Activated CD4-positive, alpha-beta T cell treated with anti-CD3 and anti-CD28 coated beads, Interleukin-2, amount 50 U/mL, for 1 hour (primary cell): ENCODE data around the gene HES6.
A peak's percentile ranks its signal among the peaks of the same experiment; 100 is the strongest.
"Not testable (repeated sequence)": the region's sequence is repeated elsewhere in the genome, so short reads cannot be mapped to it uniquely, and the experiment has no call there.

Source experiments
- DNase-seq: peaks from one replicate; pipeline ENCODE4 v3.0.0-alpha.2; 2020

Gene HES6

GRCh38 chr2:238239863-238240756 is at the start of gene HES6:
Gene HES6 (minus strand): TSS chr2:238240038. CDS start chr2:238239905, 133 bp downstream.
- peak; percentile 66 for DNase-seq

- DNase-seq, result no peak
Measured at GRCh38 chr2:238289574-238289973, 49.7 kb upstream of the HES6 start.

DNA sequence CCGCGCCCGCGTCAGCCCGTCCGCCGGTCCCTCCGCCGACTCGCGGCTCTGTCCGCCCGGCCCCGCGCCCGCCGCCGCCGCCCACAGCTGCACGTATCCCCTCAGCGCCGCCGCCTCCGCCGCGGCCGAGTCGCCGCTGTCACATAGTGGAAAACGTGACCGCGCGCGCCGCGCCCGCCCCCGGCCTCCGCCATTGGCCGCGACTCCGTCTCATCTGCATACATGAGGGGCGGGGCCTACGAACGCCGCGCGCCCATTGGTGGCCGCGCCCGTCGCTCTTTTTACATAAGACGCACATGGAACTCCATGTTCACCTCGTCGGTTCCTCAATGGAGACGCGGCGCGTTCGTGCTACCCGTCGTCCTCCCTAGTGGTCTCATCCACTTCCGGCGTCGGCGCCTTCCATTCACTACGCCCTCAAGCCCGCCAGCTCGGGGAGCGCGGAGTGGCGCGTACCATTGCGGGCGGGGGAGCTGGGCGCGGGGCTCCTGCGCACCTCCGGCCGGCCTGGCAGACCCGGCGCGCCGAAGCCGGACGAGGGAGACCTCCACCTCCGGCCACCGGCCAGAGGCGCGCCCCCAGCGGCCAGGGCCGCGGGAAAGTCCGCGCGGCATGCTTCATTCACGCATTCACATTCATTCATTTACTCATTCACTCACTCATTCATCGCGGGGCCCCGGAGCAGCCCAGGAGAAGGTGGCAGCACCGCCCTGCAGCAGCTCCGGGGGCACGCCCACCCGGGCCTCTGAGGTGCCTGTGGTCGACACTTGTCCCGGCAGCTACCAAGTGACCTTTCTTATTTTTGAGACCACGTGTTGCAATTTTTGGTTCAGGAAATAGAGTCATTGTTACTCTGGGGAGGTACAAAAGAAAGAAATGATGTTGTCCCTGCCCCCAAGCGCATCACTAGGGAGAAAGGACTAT is 49.1 kb upstream of the HES6 start:
- DNase-seq, result peak; percentile 97

- peak; percentile 23 for DNase-seq
Measured at GRCh38 chr2:238287737-238288649, 48.2 kb upstream of the HES6 start, which contains the start of gene PER2. Gene PER2 (minus strand): TSS chr2:238288610. CDS start chr2:238277936, 10,674 bp downstream.

DNA sequence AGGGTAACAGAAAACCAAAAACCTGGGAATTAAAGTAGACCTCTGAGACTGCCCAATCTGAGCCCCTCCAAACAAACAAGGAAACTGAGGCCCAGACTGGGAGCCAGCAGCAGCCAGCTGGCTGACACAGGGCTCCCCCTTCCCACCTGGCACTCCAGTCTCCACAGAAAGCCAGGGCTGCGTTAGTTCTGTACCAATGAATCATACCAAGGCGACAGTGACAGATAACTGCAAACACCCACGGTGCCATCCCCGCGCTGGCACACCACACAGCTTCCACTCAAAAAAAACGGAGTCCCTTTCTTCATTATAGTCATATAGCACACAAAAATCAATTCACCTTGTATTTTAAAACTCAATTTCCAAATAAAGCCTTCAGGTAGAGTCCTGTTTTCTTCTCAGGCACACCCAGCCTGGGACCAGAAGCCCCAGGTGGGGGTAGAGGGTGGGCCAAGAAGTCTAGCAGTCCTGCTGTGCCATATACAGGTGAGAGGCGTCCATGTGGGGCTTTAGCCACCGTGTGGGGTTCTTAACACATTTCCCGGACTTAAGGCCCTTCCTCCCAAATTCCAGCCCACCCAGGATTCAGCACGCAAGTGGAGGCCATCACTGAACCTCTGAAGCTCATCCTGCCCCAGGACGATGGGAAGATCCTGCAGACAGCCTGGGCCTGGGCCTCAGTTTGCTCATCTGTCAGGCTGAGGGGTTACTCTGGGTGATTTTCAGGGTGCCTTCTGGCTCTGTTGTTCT is 47.3 kb upstream of the HES6 start:
- DNase-seq, result no peak

DNA sequence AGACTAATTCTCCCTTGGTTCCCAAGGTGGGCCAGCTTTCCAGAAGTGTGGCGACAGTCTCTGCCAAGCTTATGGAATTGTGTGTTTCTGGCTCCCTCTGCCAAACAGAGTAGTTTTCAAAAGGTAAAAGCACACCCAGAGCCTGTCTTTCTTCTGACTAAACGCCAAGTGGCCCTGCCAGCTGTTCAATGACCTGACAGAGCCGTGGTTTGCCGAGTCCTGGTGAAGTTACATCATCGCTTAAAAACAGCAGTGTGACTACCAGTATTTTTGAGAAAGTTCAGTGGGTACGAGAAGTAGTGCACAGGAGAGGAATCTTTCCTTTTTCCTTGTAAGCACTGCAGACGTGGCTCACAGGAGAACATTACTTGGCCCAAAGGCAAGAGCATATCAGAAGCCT is 46.7 kb upstream of the HES6 start:
- no peak for DNase-seq

DNA sequence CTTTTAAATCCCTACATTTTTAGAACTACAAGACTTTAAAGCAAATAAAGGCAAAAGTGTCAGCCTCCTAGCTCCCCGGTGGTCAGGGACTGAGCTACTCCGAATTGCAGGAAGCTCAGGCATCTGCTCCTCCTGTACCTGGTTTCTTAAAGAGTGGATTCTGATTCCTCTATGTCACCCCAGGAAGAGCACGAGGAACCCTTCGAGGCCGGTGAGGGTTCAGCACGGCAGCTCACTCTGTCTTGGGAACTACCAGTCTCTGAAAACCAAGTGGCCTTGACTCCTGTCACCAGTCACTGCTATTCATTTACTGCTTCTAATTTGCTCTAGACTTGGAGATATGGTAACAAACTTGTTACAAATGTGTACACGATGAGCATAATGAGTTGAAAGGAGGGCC is 46.3 kb upstream of the HES6 start:
- DNase-seq, result no peak

- DNase-seq, result no peak
Measured at GRCh38 chr2:238285653-238286082, 45.8 kb upstream of the HES6 start.

GRCh38 chr2:238284802-238285515 is 45.1 kb upstream of the HES6 start:
- no peak for DNase-seq

GRCh38 chr2:238282861-238283738 is 43.3 kb upstream of the HES6 start:
- DNase-seq, result no peak

- no peak for DNase-seq
Measured at GRCh38 chr2:238281826-238282480, 42.1 kb upstream of the HES6 start.

GRCh38 chr2:238280083-238280825 is 40.4 kb upstream of the HES6 start:
- no peak for DNase-seq

- no peak for DNase-seq
Measured at GRCh38 chr2:238279324-238279682, 39.5 kb upstream of the HES6 start.

DNA sequence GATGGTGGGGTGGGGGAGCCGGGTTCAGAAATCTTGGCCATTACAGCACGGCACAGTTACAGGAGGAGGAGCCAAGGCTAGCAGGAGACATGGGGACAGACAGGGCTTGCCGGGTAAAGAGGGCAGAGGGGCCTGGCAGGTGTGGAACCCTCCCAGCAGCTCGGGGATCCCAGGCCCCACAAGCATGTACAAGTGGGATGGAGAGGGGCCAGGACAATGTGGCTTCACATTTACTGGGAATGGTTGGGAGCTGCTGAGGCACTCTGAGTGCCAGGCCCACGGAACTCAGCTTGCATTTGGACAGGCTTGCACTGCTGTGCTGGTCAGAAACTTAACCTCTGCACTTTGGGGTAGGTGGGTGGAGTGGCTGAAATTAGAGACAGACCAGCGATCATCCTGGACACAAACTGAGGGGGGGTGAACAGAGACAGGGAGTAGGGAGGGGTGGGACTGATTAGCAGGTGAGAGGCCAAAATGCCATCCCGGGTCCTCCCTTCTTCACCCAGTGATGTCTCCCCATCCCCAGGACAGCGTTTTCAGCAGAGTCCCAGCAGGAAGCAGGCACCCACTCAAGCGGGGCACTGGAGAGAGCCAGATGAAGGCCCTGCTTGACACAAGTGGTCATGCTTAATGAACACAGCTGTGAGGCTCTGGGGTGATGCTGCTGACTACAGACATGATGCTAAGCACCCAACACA is 38.9 kb upstream of the HES6 start:
- no peak for DNase-seq

DNA sequence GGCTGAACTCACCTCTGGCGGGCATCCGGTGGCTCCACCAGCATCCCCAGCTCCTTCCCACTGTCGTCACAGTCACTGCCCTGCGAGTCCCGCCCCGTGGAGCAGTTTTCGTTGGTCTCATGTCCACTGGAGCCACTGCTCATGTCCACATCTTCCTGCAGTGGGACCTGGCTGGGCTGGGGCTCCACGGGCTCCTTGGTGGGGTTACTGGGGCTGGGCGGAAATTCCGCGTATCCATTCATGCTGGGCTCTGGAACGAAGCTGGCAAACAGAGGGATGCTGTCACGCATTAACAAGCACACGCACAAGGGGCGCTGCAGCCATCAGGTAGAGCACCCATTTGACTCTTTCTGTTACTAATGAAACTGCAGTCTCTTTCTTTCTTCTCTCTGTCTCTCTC is 37.9 kb upstream of the HES6 start:
- DNase-seq, result no peak

GRCh38 chr2:238274152-238274865 is 34.5 kb upstream of the HES6 start:
- DNase-seq, result no peak

DNA sequence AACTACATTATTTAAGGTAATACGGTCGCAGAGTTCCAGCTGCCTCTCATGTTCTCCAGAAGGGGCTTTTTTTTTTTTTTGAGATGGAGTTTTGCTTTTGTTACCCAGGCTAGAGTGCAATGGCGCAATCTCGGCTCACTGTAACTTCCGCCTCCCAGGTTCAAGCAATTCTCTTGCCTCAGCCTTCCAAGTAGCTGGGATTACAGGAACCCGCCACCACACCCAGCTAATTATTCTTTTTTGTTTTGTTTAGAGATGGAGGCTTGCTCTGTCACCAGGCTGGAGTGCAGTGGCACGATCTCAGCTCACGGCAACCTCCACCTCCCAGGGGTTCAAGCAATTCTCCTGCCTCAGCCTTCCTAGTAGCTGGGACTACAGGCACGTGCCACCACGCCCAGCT is 33.6 kb upstream of the HES6 start:
- DNase-seq, result not testable (repeated sequence)
